ENCODE data around the gene RTP2.

RTP2 gene

DNA sequence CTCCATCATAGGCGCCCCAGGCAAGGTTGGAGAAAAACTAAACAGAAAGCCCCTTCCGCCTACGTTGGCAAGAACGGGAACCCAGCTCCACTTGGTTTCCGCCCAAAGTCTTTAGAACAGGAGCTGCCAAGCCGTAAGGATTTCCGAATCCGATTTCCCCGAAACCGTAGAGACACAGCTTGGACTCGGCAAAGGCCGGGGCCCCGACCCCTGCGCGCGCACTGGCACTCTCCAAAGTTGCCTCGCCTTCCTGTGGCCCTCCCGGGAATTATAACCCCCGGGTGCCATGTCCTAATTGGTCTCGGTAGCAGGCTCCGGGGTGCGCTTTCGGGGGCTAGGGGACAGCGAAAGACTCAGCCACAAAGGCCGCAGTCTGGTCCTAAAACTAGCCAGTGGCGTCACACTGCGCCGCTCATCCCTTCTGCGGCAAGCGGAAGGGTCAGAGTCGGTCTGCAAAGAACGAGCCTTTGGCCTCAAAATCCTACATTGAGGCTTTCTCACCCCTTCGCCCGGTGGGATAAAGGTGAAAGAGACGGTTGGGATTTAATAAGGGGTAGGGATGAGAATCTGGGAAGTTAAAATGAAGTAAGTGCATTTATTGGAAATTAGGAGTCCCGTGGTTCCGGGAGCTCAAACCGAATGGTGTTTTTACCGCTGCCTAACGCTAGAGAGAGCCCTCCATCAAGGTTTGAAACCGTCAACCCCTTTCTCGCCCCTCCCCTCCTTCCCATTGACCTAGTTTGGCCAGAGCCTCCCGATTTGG, 36.2 kb upstream of the RTP2 start:
- ATAC-seq, result peak; percentile 55
- TF ChIP-seq BACH2 (CRISPR knock-in tag; IDR thresholded peaks at IDR 0.05; ENCODE audit: borderline replicate concordance) (no peak), OSR1 (CRISPR knock-in tag; IDR thresholded peaks at IDR 0.05) (no peak), ZNF8 (CRISPR knock-in tag; IDR thresholded peaks at IDR 0.05) (no peak)

DNA sequence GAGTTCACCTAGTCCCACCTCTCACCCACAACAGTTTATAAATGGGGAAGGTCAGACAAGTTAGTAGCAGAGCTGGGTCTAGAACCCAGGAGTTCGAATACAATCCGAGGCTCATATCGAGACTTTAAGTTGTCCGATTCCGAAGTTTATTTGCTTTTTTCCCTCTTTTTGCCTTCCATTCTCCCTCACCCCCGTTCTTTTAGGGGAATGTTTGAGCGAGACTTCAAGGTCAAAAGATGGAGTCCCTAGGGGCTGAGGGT, 35.6 kb upstream of the RTP2 start:
- ATAC-seq, result no peak
- TF ChIP-seq, protein P1, sequence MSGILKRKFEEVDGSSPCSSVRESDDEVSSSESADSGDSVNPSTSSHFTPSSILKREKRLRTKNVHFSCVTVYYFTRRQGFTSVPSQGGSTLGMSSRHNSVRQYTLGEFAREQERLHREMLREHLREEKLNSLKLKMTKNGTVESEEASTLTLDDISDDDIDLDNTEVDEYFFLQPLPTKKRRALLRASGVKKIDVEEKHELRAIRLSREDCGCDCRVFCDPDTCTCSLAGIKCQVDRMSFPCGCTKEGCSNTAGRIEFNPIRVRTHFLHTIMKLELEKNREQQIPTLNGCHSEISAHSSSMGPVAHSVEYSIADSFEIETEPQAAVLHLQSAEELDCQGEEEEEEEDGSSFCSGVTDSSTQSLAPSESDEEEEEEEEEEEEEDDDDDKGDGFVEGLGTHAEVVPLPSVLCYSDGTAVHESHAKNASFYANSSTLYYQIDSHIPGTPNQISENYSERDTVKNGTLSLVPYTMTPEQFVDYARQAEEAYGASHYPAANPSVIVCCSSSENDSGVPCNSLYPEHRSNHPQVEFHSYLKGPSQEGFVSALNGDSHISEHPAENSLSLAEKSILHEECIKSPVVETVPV (CRISPR knock-in tag; IDR thresholded peaks at IDR 0.05), result no peak
- TF ChIP-seq CSDC2 (CRISPR knock-in tag; IDR thresholded peaks at IDR 0.05) (no peak), SNAI2 (CRISPR knock-in tag; IDR thresholded peaks at IDR 0.05) (no peak), GLIS3 (CRISPR knock-in tag; IDR thresholded peaks at IDR 0.05) (no peak), ZFP30 (CRISPR knock-in tag; IDR thresholded peaks at IDR 0.05) (no peak), RARB (CRISPR knock-in tag; IDR thresholded peaks at IDR 0.05) (no peak), ZNF8 (CRISPR knock-in tag; IDR thresholded peaks at IDR 0.05) (no peak), ISL1 (CRISPR knock-in tag; IDR thresholded peaks at IDR 0.05) (no peak), TOX (CRISPR knock-in tag; IDR thresholded peaks at IDR 0.05; ENCODE audit: borderline replicate concordance) (no peak), ZC3H10 (CRISPR knock-in tag; IDR thresholded peaks at IDR 0.05) (no peak), ESRRG (CRISPR knock-in tag; IDR thresholded peaks at IDR 0.05) (no peak), BACH2 (CRISPR knock-in tag; IDR thresholded peaks at IDR 0.05; ENCODE audit: borderline replicate concordance) (no peak)
- TF ChIP-seq, protein P2, sequence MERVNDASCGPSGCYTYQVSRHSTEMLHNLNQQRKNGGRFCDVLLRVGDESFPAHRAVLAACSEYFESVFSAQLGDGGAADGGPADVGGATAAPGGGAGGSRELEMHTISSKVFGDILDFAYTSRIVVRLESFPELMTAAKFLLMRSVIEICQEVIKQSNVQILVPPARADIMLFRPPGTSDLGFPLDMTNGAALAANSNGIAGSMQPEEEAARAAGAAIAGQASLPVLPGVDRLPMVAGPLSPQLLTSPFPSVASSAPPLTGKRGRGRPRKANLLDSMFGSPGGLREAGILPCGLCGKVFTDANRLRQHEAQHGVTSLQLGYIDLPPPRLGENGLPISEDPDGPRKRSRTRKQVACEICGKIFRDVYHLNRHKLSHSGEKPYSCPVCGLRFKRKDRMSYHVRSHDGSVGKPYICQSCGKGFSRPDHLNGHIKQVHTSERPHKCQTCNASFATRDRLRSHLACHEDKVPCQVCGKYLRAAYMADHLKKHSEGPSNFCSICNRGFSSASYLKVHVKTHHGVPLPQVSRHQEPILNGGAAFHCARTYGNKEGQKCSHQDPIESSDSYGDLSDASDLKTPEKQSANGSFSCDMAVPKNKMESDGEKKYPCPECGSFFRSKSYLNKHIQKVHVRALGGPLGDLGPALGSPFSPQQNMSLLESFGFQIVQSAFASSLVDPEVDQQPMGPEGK (CRISPR knock-in tag; IDR thresholded peaks at IDR 0.05; ENCODE audit: borderline replicate concordance), result no peak
- TF ChIP-seq, protein P3, sequence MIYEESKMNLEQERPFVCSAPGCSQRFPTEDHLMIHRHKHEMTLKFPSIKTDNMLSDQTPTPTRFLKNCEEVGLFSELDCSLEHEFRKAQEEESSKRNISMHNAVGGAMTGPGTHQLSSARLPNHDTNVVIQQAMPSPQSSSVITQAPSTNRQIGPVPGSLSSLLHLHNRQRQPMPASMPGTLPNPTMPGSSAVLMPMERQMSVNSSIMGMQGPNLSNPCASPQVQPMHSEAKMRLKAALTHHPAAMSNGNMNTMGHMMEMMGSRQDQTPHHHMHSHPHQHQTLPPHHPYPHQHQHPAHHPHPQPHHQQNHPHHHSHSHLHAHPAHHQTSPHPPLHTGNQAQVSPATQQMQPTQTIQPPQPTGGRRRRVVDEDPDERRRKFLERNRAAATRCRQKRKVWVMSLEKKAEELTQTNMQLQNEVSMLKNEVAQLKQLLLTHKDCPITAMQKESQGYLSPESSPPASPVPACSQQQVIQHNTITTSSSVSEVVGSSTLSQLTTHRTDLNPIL (CRISPR knock-in tag; IDR thresholded peaks at IDR 0.05; ENCODE audit: low read depth), result no peak
- TF ChIP-seq, protein P4, sequence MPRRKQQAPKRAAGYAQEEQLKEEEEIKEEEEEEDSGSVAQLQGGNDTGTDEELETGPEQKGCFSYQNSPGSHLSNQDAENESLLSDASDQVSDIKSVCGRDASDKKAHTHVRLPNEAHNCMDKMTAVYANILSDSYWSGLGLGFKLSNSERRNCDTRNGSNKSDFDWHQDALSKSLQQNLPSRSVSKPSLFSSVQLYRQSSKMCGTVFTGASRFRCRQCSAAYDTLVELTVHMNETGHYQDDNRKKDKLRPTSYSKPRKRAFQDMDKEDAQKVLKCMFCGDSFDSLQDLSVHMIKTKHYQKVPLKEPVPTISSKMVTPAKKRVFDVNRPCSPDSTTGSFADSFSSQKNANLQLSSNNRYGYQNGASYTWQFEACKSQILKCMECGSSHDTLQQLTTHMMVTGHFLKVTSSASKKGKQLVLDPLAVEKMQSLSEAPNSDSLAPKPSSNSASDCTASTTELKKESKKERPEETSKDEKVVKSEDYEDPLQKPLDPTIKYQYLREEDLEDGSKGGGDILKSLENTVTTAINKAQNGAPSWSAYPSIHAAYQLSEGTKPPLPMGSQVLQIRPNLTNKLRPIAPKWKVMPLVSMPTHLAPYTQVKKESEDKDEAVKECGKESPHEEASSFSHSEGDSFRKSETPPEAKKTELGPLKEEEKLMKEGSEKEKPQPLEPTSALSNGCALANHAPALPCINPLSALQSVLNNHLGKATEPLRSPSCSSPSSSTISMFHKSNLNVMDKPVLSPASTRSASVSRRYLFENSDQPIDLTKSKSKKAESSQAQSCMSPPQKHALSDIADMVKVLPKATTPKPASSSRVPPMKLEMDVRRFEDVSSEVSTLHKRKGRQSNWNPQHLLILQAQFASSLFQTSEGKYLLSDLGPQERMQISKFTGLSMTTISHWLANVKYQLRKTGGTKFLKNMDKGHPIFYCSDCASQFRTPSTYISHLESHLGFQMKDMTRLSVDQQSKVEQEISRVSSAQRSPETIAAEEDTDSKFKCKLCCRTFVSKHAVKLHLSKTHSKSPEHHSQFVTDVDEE (CRISPR knock-in tag; IDR thresholded peaks at IDR 0.05), result no peak

DNA sequence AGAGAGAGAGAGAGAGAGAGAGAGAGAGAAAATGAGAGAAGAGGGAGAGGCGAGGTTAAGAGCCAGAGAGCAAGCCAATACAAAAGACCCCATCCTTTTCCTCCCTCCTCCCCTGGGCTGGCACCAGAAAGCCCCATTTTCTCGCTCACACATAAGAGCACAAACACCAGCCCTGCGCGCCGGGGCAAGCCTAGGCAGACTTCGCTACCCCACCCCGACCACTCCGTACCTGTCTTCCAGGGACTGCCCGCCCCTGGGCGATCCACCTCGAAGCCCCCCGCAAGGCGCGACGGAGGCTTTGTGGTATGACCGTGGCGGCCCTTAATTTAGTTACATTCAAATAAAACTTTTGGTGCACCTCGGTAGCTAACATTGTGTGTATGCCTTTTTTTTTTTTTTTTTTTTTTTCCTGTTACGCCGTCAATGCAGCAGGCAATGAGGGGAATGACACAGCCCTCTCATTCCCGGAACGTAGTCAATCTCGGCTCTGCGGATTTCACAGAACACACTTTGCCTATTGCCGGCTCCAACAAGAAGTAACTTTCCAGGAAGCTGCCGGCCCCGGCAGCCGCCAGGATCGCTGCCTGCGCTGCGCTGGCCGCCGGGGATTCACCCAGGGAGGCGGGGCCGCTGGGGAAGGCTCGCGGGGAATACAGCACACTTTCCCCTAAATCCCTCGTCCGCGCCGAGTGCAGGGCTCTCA, 35.2 kb upstream of the RTP2 start:
- TF ChIP-seq ZNF565 (CRISPR knock-in tag; conservative IDR thresholded peaks at IDR 0.05; ENCODE audit: low read depth) (no peak), TCF4 (CRISPR knock-in tag; IDR thresholded peaks at IDR 0.05; ENCODE audit: borderline replicate concordance) (no peak), SNAI2 (CRISPR knock-in tag; IDR thresholded peaks at IDR 0.05) (no peak), ZC3H10 (CRISPR knock-in tag; IDR thresholded peaks at IDR 0.05) (no peak), RARB (CRISPR knock-in tag; IDR thresholded peaks at IDR 0.05) (no peak), ZFP3 (CRISPR knock-in tag; IDR thresholded peaks at IDR 0.05) (no peak), OSR1 (CRISPR knock-in tag; IDR thresholded peaks at IDR 0.05) (no peak), PPARA (CRISPR knock-in tag; IDR thresholded peaks at IDR 0.05; ENCODE audit: borderline replicate concordance) (no peak)
- TF ChIP-seq, protein P1 (CRISPR knock-in tag; IDR thresholded peaks at IDR 0.05), result no peak
- TF ChIP-seq, protein P5, sequence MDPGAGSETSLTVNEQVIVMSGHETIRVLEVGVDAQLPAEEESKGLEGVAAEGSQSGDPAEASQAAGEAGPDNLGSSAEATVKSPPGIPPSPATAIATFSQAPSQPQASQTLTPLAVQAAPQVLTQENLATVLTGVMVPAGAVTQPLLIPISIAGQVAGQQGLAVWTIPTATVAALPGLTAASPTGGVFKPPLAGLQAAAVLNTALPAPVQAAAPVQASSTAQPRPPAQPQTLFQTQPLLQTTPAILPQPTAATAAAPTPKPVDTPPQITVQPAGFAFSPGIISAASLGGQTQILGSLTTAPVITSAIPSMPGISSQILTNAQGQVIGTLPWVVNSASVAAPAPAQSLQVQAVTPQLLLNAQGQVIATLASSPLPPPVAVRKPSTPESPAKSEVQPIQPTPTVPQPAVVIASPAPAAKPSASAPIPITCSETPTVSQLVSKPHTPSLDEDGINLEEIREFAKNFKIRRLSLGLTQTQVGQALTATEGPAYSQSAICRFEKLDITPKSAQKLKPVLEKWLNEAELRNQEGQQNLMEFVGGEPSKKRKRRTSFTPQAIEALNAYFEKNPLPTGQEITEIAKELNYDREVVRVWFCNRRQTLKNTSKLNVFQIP (CRISPR knock-in tag; IDR thresholded peaks at IDR 0.05; ENCODE audit: borderline replicate concordance, low read depth), result no peak
- TF ChIP-seq, protein P4 (CRISPR knock-in tag; IDR thresholded peaks at IDR 0.05), result no peak
- peak; percentile 18 for ATAC-seq

Measured in SK-N-SH treated with all-trans-retinoic acid at 6 μM for 48 hours (cell line).